OCI-LY3 (cell line): ENCODE data around the gene THRAP3.

Source experiments
- EZH2phosphoT487 ChIP-seq: fragments of 200-600 bp; shearing (Covaris generic); IDR thresholded peaks from 2 replicates; pipeline ENCODE4 v1.6.1; 2018; ENCODE audit warnings: antibody characterized with exemption, mixed run types, low read depth
- TF ChIP-seq, protein P1 (sequence below): fragments of 200-600, 300-600 bp; sonication (generic); IDR thresholded peaks from 2 replicates; pipeline ENCODE4 v1.5.1; 2014; ENCODE audit warnings: antibody characterized with exemption, low read length, low read depth

DNA sequence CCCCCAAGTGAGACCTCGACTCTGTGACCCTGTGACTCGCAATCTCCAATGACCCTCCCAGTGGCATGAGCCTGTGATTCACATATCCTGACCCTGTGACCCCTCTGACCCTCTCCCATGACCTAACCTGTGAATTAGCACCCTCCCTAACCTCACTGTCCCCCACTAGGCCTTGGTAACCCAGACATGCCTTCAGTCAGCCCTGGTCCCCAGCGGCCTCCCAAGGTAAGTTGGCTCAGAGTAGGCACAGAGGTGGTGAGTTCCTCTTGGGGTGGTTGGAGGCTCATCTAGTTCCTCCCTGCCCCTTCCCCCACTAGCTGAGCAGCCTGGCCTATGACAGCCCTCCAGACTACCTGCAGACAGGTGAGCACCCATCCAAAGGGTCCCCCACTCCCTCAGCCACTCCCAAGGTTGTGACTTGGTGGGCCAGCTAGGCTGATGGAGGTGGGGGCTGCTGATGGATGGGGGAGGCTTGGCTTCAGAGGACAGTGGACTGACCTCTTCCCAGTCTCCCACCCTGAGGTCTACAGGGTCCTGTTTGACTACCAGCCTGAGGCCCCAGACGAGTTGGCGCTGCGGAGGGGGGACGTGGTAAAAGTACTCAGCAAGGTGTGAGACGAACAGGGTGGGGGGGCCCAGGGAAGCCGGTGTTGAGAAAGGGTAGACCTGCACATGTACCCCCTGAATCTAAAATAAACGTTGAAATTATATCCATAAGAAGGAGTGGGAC lies 83.5 kb downstream of the THRAP3 start:
- TF ChIP-seq, protein P1, sequence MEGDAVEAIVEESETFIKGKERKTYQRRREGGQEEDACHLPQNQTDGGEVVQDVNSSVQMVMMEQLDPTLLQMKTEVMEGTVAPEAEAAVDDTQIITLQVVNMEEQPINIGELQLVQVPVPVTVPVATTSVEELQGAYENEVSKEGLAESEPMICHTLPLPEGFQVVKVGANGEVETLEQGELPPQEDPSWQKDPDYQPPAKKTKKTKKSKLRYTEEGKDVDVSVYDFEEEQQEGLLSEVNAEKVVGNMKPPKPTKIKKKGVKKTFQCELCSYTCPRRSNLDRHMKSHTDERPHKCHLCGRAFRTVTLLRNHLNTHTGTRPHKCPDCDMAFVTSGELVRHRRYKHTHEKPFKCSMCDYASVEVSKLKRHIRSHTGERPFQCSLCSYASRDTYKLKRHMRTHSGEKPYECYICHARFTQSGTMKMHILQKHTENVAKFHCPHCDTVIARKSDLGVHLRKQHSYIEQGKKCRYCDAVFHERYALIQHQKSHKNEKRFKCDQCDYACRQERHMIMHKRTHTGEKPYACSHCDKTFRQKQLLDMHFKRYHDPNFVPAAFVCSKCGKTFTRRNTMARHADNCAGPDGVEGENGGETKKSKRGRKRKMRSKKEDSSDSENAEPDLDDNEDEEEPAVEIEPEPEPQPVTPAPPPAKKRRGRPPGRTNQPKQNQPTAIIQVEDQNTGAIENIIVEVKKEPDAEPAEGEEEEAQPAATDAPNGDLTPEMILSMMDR: no peak
- no peak for TF ChIP-seq EZH2phosphoT487
